PC-9 (cell line): Measurements from ENCODE around the gene CFAP77. TPM values are rescaled to one million over a fixed set of nuclear protein-coding genes. Genes with fewer than 3 reads are reported as not detected.

Experiments used
- BruUV-seq: library from RNA; stranded (reverse); fragments of 400-500 nt; replicated peaks from 2 replicates; lab custom pipeline; 2021; lab: Mats Ljungman, UMichigan
- CTCF ChIA-PET: fragments of 300-600 bp; sonication (Branson Sonifier 250); formaldehyde crosslinking; loops from one replicate; lab custom pipeline; 2022; ENCODE audit warnings: antibody characterized with exemption; lab: Charles Lee
- POLR2A ChIA-PET: fragments of 300-600 bp; sonication (Branson Sonifier 250); formaldehyde crosslinking; loops from one replicate; lab custom pipeline; 2022; ENCODE audit warnings: antibody characterized with exemption; ENCODE audit not compliant: unreplicated experiment; lab: Charles Lee
- DNase-seq, 2 experiments: peaks; one replicate each; pipeline versions ENCODE4 v3.0.0 to v3.0.0-alpha.2; 2015 to 2022; ENCODE audit warnings: mixed read lengths in 1 of 2
- H2AFZ ChIP-seq: fragments of 200-600 bp; sonication (generic); 2 replicates; pipeline ENCODE4 v1.8.1; 2017; ENCODE audit warnings: antibody characterized with exemption
- H3F3A ChIP-seq: fragments of 200-600 bp; sonication (generic); 2 replicates; pipeline ENCODE4 v1.8.1; 2017; ENCODE audit warnings: antibody characterized with exemption, mild to moderate bottlenecking, low read depth; ENCODE audit not compliant: insufficient read depth
- H3K27ac ChIP-seq: fragments of 200-600 bp; sonication (generic); 2 replicates; pipeline ENCODE4 v1.6.1; 2016; ENCODE audit warnings: mixed run types
- H3K27me3 ChIP-seq: fragments of 200-600 bp; sonication (generic); 2 replicates; pipeline ENCODE4 v1.6.1; 2016; ENCODE audit warnings: low read depth, mixed run types; ENCODE audit not compliant: insufficient read depth
- H3K36me3 ChIP-seq: fragments of 200-600 bp; sonication (generic); 2 replicates; pipeline ENCODE4 v1.6.1; 2016; ENCODE audit warnings: low read depth, mixed run types
- H3K4me1 ChIP-seq: fragments of 200-600 bp; sonication (generic); replicated peaks from 2 replicates; pipeline ENCODE4 v1.6.1; 2016; ENCODE audit warnings: mixed run types; ENCODE audit not compliant: insufficient read depth
- H3K4me2 ChIP-seq: fragments of 200-600 bp; sonication (generic); 2 replicates; pipeline ENCODE4 v1.6.1; 2017; ENCODE audit warnings: mixed run types
- H3K4me3 ChIP-seq: fragments of 200-600 bp; sonication (generic); 2 replicates; pipeline ENCODE4 v1.6.1; 2016; ENCODE audit warnings: mixed run types
- H3K79me2 ChIP-seq: fragments of 200-600 bp; sonication (generic); 2 replicates; pipeline ENCODE4 v1.6.1; 2017; ENCODE audit warnings: low read depth, mixed run types
- H3K9me2 ChIP-seq: fragments of 200-600 bp; sonication (generic); 2 replicates; pipeline ENCODE4 v1.8.1; 2017; ENCODE audit warnings: mild to moderate bottlenecking; ENCODE audit not compliant: insufficient read depth
- H3K9me3 ChIP-seq: fragments of 200-600 bp; sonication (generic); 2 replicates; pipeline ENCODE4 v1.8.1; 2016; ENCODE audit warnings: low read depth; ENCODE audit not compliant: insufficient read depth
- H4K20me1 ChIP-seq: fragments of 200-600 bp; sonication (generic); 2 replicates; pipeline ENCODE4 v1.8.1; 2017; ENCODE audit not compliant: insufficient read depth
- CTCF ChIP-seq: fragments of 200-600 bp; sonication (generic); conservative IDR thresholded peaks from 2 replicates; pipeline ENCODE4 v1.6.1; 2017; ENCODE audit warnings: mixed run types, antibody characterized with exemption, mild to moderate bottlenecking, moderate library complexity
- EZH2 ChIP-seq: fragments of 200-600 bp; sonication (generic); IDR thresholded peaks from 2 replicates; pipeline ENCODE4 v1.8.0; 2017; ENCODE audit warnings: antibody characterized with exemption, low read depth
- intact Hi-C: fragments of 100-400 bp; cut with micrococcal nuclease; formaldehyde crosslinking; loops from one replicate; pipeline ENCODE4 v1.10.0; 2022; ENCODE audit not compliant: unreplicated experiment
- total RNA-seq: library from RNA; stranded (reverse); gene quantifications from 2 replicates; pipeline ENCODE4 v1.2.3, GENCODE V29; 2021

The CFAP77 gene
- total RNA-seq, 1 experiment from 2014 or later = not detected

- Histone ChIP-seq H3K4me2 (no peak overlapping the region), H3K79me2 (no peaks in the 10 kb centered on the region), H2AFZ (no peak overlapping the region), H3K9me3 (no peaks in the 10 kb centered on the region), H3K9me2 (no peaks in the 10 kb centered on the region), H3K36me3 (no peaks in the 10 kb centered on the region), H3K27ac (no peak overlapping the region), H3K4me1 (no peaks in the 10 kb centered on the region), H3K4me3 (no peak overlapping the region), H4K20me1 (no peaks in the 10 kb centered on the region), H3K27me3 (no peaks in the 10 kb centered on the region), H3F3A (no peaks in the 10 kb centered on the region)
- ChIA-PET POLR2A (no interaction called here), CTCF (no interaction called here)
- intact Hi-C loops = no loop called here
- BruUV-seq = no TSS peak
- no peak for TF ChIP-seq EZH2
- TF ChIP-seq CTCF = no peak
- DNase-seq = no peak
Observed at GRCh38 chr9:132590318-132591182, 180.5 kb downstream of the CFAP77 start.

- Histone ChIP-seq H3K27ac (no peak overlapping the region), H3K27me3 (no peaks in the 10 kb centered on the region), H3F3A (no peaks in the 10 kb centered on the region), H3K36me3 (no peaks in the 10 kb centered on the region), H3K9me2 (no peaks in the 10 kb centered on the region), H3K4me3 (no peak overlapping the region), H2AFZ (no peak overlapping the region), H3K9me3 (no peaks in the 10 kb centered on the region), H3K79me2 (no peaks in the 10 kb centered on the region), H3K4me1 (no peaks in the 10 kb centered on the region), H4K20me1 (0 out of 2 replicates have a peak, but pooled peaks cover 3% of the 10 kb centered on the region), H3K4me2 (no peak overlapping the region)
- BruUV-seq = no TSS peak
- intact Hi-C loops = no loop called here
- DNase-seq = no peak
- no peak for TF ChIP-seq EZH2
- no peak for TF ChIP-seq CTCF
- ChIA-PET POLR2A (no interaction called here), CTCF (no interaction called here)
Observed at GRCh38 chr9:132591244-132591643, 181.2 kb downstream of the CFAP77 start.

GRCh38 chr9:132591751-132592314, 181.8 kb downstream of the CFAP77 start:
- Histone ChIP-seq H2AFZ (no peak overlapping the region), H4K20me1 (peaks cover 6% of the 10 kb centered on the region; the same call in 1 of the 2 replicates), H3K4me2 (no peak overlapping the region), H3K79me2 (no peaks in the 10 kb centered on the region), H3F3A (no peaks in the 10 kb centered on the region), H3K4me1 (no peaks in the 10 kb centered on the region), H3K4me3 (no peak overlapping the region), H3K9me2 (no peaks in the 10 kb centered on the region), H3K36me3 (no peaks in the 10 kb centered on the region), H3K27ac (no peak overlapping the region), H3K27me3 (no peaks in the 10 kb centered on the region), H3K9me3 (no peaks in the 10 kb centered on the region)
- intact Hi-C loops = no loop called here
- no peak for TF ChIP-seq CTCF
- TF ChIP-seq EZH2 = no peak
- ChIA-PET POLR2A (no interaction called here), CTCF (no interaction called here)
- BruUV-seq = no TSS peak
- peak in 1 of 2 experiments; percentile 28 for DNase-seq
